ENCODE data around the gene HTRA3.

- no peak for TF ChIP-seq CTCF (conservative IDR thresholded peaks at IDR 0.05)
- no peak for TF ChIP-seq ZFX (IDR thresholded peaks at IDR 0.05)
These were observed 22.3 kb upstream of the HTRA3 start for GRCh38 chr4:8247047-8247930.
